GM19372 (cell line): ENCODE data around the gene FOXN3.
"Not testable (repeated sequence)": the region's sequence is repeated elsewhere in the genome, so short reads cannot be mapped to it uniquely, and the experiment has no call there.

ENCODE experiments used
- ATAC-seq: cut with Tn5 transposase; IDR thresholded peaks from one replicate; pipeline ENCODE4 v1.9.1; 2021; ENCODE audit warnings: mild to moderate bottlenecking, low read depth, moderate library complexity; ENCODE audit not compliant: unreplicated experiment

Gene FOXN3

GRCh38 chr14:89158104-89158503 lies 258.9 kb downstream of the FOXN3 start:
- ATAC-seq: not testable (repeated sequence)

DNA sequence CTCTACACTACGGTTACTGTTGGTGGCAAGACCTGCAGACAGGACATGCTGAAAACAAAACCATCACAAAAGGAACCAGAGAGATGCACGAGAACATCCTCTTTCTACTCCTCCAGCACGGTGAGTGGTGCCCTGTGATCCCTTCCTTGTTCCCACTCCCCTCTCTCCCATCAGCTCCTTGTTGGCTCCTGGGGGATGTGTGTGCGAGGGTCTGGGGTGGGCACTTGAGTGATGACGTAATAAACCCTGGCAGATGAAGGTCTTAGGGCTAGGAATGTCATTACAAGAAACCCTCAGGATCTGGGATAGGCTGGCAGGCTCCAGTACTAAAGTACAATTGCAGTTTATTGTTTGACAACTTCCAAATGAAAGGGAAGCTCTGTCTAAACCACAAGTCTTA lies 261.5 kb downstream of the FOXN3 start:
- ATAC-seq: no peak

DNA sequence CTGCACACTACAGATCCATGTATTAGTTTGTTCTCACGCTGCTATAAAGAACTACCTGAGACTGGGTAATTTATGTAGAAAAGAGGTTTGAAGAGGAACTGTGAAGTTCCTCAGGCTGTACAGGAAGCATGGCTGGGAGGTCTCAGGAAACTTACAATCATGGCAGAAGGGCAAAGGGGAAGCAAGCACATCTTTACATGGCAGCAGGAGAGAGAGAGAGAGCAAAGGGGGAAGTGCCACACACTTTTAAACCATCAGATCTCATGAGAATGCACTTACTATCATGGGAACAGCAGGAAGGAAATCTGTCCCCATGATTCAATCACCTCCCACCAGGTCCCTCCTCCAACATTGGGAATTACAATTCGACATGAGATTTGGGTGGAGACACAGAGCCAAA lies 265.3 kb downstream of the FOXN3 start:
- not testable (repeated sequence) for ATAC-seq

DNA sequence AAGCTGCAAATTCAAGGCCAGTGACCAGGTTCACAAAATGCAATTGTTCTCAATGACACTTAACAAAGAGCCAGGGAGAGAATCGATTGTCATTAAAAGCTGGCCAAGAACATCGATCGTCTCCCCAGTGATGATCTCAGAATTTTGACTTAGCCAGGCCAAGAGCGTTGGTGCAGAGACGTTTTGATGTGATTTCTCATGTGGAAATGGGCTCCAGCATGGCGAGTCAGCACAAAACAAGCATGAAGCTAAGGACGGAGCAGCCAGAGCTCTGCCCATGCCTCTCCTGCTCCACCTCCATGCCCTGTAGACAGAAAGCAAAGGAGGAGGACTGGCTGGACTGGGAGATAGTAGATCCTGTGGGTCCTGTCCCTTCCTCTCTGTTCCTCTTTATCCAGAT lies 270.8 kb downstream of the FOXN3 start:
- ATAC-seq: no peak

DNA sequence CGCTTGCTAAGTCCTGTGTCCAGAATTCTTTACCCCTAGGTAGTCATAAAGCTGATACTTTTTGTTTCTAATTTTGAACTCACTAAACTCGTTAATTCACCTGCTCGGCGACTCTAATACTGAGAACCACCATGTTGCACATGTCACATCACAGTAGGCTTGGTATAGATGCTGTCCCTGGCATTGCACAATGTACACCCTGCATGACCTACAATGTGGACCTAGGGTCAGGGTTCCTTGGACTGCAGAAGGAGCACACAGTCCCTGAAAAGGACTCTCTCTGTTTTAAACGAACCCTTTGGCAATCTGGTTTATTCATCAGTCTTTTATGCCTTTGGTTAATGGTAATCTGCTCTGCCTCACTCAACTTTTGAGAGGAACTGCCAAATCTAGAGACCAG lies 272.4 kb downstream of the FOXN3 start:
- ATAC-seq: no peak

- no peak for ATAC-seq
These were observed 273.0 kb downstream of the FOXN3 start for GRCh38 chr14:89144066-89144465.

DNA sequence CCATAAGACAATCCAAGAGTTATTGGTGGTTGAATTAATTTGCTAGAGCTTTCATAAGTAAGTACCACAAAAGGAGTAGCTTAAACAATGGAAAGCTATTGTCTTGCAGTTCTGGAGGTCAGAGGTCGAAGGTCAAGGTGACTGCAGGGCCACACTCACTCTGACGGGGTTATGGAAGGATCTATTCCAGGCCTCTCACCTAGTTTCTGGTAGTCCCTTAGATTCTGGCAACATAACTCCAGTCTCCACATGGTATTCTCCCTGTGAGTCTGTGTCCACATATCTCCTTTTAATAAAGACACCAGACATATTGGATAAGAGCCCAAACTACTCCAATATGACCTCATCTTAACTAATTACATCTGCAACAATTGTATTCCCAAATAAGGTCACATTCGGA lies 273.4 kb downstream of the FOXN3 start:
- no peak for ATAC-seq

DNA sequence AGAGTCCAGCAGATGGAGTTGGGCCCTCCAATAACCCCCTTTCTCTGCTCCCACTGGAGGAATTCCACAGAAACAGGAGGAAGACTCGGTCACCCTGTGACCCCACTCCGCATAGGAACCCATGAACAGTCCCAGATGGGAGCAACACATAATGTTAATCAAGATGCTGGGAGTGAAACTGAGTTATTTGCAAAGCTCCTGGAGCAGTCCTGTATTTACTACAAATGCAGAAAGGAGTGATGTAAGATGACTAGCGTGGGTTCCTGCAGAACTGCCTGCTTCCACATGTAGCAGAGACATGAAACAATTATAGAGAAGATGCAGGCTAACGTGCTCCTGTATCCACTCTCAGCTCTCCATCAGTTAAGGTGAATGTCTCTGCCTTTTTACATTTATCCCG lies 274.7 kb downstream of the FOXN3 start:
- ATAC-seq: no peak

DNA sequence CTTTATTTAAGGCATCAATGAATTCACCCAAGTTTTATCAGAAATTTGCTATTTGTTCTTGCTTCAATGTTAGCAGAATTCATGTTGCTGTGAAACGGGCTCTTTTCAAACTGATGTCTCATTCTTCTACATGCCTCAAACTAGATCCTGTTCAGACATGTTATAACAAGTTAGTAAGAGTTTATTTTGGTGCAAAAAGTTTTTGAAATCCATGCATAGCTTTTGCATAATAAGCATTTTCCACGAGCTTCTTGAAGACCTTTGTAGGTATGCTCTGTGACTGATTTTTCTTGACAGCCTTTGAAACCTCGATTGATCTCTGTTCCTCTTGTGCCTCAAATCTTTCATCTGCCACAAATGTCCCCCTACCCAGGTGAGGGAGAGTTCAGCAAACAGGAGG lies 275.2 kb downstream of the FOXN3 start:
- no peak for ATAC-seq

DNA sequence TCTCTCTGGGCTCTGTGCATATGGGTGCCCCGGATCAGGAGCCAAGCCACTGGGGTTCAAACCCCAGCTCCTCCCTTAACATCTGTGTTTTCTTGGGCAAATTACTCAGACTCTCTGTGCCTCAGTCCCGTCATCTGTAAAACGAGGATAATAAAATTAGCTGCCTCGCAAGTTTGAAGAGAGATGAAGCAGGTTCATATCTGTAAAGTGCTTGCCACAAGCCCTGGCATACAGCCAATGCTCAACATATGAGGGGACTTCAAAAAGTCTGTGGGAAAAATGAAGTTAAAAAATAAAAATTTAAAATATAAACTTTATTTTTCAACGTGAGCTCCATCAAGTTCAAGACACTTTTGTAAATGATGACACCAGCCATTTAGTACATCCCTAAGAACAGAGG lies 276.7 kb downstream of the FOXN3 start:
- no peak for ATAC-seq

DNA sequence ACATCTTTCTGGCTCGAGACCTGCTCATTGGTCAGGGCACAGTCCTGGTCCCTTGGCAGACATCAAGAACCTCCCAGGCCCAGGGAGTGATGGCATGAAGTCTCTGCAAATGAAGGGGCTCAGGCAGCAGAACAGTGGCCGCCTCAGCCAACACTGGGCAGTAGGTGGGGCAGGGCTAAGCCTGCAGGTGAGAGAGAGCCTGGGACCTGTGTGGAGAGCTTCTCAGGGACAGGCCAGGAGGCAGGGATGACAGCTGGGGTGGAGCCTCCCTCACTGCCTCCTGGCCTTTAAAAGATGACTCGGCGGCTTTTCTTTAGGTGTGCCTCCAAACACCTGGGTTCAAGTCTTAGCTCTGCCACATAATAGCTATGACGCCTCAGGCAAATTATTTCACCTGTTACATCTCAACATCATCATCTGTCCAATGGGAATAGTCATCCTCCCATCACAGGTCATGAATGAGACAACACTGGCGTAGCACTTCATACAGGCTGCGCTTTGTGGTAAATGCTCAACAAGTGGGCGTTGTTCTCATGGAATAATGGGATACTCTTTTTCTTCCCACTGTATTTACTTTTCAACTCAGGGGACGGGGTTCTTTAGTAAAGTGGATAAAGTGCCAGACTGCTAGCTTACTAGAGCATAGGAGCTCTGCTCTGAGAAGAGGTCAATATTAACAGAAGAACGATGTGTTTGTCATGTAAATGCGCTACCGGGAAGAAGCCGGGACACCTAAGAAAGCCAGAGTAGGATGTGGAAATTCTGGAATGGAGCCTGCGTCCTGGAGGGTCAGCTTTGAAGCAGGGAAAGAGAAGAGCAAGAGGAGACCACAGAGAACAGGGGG lies 277.4 kb downstream of the FOXN3 start:
- ATAC-seq: no peak

GRCh38 chr14:89138846-89139245 lies 278.2 kb downstream of the FOXN3 start:
- no peak for ATAC-seq

- no peak for ATAC-seq
These were observed 279.4 kb downstream of the FOXN3 start for GRCh38 chr14:89137526-89138163.

GRCh38 chr14:89136587-89136986 lies 280.4 kb downstream of the FOXN3 start:
- ATAC-seq: no peak

- ATAC-seq: no peak
These were observed 282.4 kb downstream of the FOXN3 start for GRCh38 chr14:89134640-89135039.

- no peak for ATAC-seq
These were observed 285.9 kb downstream of the FOXN3 start for GRCh38 chr14:89131004-89131750.

- ATAC-seq: no peak
These were observed 287.5 kb downstream of the FOXN3 start for GRCh38 chr14:89129570-89129969.

DNA sequence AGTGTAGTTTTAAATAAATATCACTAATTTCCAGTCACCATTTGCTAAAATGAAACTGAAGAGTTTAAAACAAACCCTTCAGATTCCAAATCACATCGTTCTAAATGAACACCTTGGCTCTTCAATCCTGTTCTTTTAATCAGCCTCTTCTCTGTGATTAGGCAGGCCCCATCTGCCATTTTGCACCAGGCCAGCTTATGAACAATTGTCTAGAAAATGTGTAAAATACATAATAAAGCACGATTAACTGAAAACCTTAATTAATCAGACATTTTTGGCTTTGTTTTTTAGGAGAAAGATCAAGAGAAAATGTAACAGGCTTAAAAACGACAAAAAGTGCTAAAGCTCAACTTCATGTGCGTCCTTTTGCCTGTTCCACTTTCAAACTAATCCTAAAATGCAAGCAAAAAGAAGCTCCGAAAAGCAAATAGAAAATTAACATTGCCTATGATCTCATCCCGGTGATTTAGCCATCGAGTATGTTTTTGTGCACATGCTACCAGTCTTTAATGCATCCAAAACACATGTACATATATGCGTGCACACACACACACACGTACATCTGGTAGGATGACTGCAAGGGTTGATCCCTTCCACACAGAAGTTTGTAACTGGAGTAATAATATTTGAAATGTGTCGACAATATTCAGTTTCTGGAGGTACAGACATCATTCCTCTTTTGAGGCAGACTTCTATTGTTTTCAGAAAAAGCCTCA lies 288.6 kb downstream of the FOXN3 start:
- ATAC-seq: no peak

GRCh38 chr14:89126461-89126860 lies 290.6 kb downstream of the FOXN3 start:
- ATAC-seq: no peak

- no peak for ATAC-seq
These were observed 291.8 kb downstream of the FOXN3 start for GRCh38 chr14:89125216-89125615.

DNA sequence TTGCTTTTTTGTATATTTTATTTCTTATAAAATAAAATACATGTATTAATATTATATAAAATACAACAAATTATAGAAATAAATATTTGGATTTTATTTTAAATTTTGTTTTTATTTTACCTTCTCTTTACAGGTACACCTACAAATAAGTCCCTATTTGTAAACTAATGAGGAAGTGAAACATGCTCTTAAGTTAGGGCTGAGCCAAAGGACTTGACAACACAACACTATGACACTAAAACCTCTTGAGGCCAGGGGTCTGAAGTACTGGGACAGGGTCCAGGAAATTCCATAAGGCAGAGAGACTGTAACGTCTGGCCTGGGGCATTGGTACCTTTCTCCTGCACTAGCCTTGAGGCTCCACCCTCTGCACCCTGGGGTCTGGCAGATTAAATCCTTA lies 293.2 kb downstream of the FOXN3 start:
- ATAC-seq: peak; percentile 53
